Erythroblast (primary cell): ENCODE measurements around the gene SP3.

Source experiments
- GATA1 ChIP-seq: IDR thresholded peaks from 2 replicates; pipeline ENCODE4 v1.6.1; 2011; ENCODE audit warnings: low read depth, mild to moderate bottlenecking, control low read depth, low read length, moderate library complexity
- POLR2A ChIP-seq: IDR thresholded peaks from 2 replicates; pipeline ENCODE4 v1.6.1; 2011; ENCODE audit warnings: mild to moderate bottlenecking, low read length

DNA sequence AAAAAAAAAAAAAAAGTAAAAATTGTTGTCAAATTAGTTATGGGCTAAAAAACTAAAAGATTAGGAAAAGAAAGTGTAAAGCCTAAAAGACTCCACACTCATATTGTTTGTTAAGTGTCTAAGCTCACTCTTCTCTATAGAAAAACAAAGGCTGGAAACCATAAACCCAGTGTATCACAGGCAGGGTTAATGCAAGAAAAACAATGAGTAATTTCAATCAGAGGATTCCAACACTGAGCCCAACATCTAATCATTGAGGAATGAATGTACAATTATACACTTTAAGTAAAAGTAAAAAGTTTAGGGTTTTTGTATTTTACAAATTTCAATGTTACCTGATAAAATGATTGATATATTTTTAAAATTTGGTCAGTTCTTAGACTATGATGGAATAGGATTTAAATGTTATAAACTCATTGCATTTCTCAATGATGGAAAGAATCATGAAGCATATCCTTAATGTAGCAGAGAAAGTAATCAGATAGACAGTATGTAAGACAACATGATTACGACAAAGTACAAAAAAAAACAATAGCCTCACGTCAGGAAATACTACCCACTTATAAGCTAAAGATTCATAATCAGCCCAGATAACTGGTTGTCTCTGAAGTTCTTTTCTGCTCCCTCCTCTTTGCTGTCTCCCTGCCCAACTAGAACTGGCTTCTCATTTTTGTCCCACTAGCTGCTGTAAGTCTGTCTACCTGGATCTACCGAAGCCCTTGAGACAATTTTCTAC is 44.5 kb upstream of the SP3 start:
- TF ChIP-seq POLR2A (no peak), GATA1 (no peak)
